RPMI8226 (cell line): ENCODE measurements around the gene CNEP1R1.

Experiments used
- DNase-seq: peaks from one replicate; pipeline ENCODE4 v3.0.0-alpha.2; 2015

Gene CNEP1R1

GRCh38 chr16:50021544-50021943 is 3.5 kb upstream of the CNEP1R1 start:
- peak; percentile 67 for DNase-seq

GRCh38 chr16:50023641-50024040 is 1.4 kb upstream of the CNEP1R1 start:
- DNase-seq = no peak

- no peak for DNase-seq
Observed at GRCh38 chr16:50024207-50024606, 818 bp upstream of the CNEP1R1 start.

- DNase-seq = peak; percentile 36
Observed at GRCh38 chr16:50025537-50025931, 509 bp downstream of the CNEP1R1 start.

GRCh38 chr16:50027829-50028228 is 2.8 kb downstream of the CNEP1R1 start:
- no peak for DNase-seq

GRCh38 chr16:50035468-50035992 is 10.5 kb downstream of the CNEP1R1 start:
- no peak for DNase-seq

- DNase-seq = no peak
Observed at GRCh38 chr16:50036426-50036825, 11.4 kb downstream of the CNEP1R1 start.

GRCh38 chr16:50037662-50038220 is 12.7 kb downstream of the CNEP1R1 start:
- no peak for DNase-seq

GRCh38 chr16:50038286-50038685 is 13.3 kb downstream of the CNEP1R1 start:
- no peak for DNase-seq

GRCh38 chr16:50038756-50039529 is 13.9 kb downstream of the CNEP1R1 start:
- peak; percentile 39 for DNase-seq

- DNase-seq = no peak
Observed at GRCh38 chr16:50040018-50040417, 15.0 kb downstream of the CNEP1R1 start.

GRCh38 chr16:50040710-50041109 is 15.7 kb downstream of the CNEP1R1 start:
- no peak for DNase-seq

- no peak for DNase-seq
Observed at GRCh38 chr16:50043358-50043757, 18.3 kb downstream of the CNEP1R1 start.

- no peak for DNase-seq
Observed at GRCh38 chr16:50045412-50045811, 20.4 kb downstream of the CNEP1R1 start.

GRCh38 chr16:50046853-50047252 is 21.8 kb downstream of the CNEP1R1 start:
- DNase-seq = no peak

- no peak for DNase-seq
Observed at GRCh38 chr16:50047864-50048263, 22.8 kb downstream of the CNEP1R1 start.

GRCh38 chr16:50050802-50051201 is 25.8 kb downstream of the CNEP1R1 start:
- no peak for DNase-seq

GRCh38 chr16:50056226-50056625 is 31.2 kb downstream of the CNEP1R1 start:
- no peak for DNase-seq

- DNase-seq = no peak
Observed at GRCh38 chr16:50058091-50058771, 33.2 kb downstream of the CNEP1R1 start.

- DNase-seq = no peak
Observed at GRCh38 chr16:50059111-50059510, 34.1 kb downstream of the CNEP1R1 start.

- DNase-seq = no peak
Observed at GRCh38 chr16:50059669-50060068, 34.6 kb downstream of the CNEP1R1 start.

- no peak for DNase-seq
Observed at GRCh38 chr16:50061326-50061725, 36.3 kb downstream of the CNEP1R1 start.

GRCh38 chr16:50065241-50065623 is 40.2 kb downstream of the CNEP1R1 start:
- no peak for DNase-seq
